ENCODE measurements around the gene PLCG2.

Gene PLCG2

DNA sequence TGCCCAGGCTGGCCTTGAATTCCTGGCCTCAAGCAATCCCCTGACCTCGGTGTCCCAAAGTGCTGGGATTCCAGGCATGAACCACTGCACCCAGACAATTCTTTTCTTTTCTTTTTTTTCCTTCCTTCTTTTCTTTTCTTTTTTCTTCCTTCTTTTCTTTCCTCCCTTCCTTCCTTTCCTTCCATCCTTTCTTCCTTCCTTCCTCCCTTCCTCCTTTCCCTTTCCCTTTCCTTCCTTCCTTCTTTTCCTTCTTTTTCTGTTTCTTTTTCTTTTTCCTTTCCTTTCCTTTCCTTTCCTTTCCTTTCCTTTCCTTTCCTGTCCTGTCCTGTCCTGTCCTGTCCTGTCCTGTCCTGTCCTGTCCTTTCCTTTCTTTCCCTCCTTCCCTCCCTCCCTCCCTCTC, 44.6 kb downstream of the PLCG2 start:
- TF ChIP-seq, protein P1, sequence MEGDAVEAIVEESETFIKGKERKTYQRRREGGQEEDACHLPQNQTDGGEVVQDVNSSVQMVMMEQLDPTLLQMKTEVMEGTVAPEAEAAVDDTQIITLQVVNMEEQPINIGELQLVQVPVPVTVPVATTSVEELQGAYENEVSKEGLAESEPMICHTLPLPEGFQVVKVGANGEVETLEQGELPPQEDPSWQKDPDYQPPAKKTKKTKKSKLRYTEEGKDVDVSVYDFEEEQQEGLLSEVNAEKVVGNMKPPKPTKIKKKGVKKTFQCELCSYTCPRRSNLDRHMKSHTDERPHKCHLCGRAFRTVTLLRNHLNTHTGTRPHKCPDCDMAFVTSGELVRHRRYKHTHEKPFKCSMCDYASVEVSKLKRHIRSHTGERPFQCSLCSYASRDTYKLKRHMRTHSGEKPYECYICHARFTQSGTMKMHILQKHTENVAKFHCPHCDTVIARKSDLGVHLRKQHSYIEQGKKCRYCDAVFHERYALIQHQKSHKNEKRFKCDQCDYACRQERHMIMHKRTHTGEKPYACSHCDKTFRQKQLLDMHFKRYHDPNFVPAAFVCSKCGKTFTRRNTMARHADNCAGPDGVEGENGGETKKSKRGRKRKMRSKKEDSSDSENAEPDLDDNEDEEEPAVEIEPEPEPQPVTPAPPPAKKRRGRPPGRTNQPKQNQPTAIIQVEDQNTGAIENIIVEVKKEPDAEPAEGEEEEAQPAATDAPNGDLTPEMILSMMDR (IDR thresholded peaks at IDR 0.05), result no peak
- TF ChIP-seq ZFX (IDR thresholded peaks at IDR 0.05; ENCODE audit: borderline replicate concordance), result no peak
- no peak overlapping the region for H3K27ac ChIP-seq

DNA sequence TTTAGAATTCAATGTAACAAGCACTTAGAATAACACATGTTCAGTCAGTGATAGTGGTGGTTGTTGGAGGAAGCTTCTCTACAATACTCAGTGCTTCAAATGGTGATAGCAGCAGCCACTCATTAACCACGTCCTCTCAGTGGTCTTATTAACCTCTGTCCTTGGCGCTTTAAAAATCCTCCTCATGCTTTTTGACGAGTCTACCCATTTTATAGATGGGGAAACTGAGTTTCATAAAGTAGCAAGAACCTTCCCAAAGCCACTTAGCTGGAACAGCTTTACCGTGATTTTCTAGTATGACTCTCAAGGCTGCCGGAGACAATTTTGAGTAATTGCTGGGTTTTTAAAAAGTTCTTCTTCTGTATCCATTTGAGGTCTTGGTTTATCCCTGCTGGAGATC, 47.4 kb downstream of the PLCG2 start:
- no peak overlapping the region for H3K27ac ChIP-seq
- TF ChIP-seq, protein P1 (IDR thresholded peaks at IDR 0.05), result no peak
- TF ChIP-seq ZFX (IDR thresholded peaks at IDR 0.05; ENCODE audit: borderline replicate concordance), result no peak

DNA sequence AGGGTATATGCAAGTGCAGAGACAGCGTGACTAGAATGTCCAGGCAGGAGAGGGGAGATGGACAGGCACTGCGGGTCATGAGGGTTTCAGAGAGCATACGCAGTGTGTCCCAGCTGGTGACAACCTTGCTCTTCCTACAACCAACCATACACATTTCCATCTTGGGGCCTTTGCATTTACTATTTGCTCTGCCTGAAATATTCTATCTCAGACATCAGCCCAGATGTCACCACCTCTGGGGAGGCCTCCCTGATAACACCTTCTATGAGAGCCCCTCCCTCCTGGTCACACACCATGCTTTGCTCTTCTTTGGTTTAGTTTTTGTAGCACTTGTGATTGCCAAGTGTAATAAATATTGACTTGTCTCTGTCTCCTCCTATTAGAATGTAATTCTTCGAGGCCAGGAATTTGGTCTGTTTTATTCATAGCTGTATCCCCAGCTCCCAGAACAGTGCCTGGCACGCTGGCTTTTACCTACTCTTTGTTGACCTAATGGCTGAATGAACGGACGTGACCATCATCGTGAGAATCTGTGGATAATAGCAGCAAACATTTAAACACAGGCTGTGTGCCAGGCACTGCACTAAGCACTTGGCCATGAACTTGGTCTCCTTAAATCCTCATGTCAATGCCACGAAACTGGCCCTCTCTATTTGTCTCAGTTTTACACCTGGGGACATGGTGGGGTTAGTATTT, 51.9 kb downstream of the PLCG2 start:
- H3K27ac ChIP-seq, result no peak overlapping the region

DNA sequence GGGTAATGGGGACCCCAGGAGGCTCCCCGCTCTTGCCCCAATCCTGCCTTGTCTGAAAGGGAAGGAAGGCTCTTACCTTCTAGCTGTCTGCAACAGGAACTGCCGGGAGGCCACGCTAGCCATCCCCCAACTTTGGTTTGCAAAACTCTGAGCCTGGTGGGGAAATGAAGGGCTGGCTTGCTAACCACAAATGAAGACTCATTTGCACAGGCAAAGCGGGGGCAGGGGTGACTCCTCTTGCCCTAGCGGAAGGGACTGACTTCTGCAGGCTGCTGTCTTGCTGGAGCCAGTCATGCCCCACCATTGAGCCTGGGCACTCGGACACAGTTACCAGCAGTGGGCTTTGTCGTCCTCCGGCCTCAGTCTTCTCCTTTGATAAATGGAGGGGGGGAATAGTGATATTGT, 52.6 kb downstream of the PLCG2 start:
- H3K27ac ChIP-seq, result no peak overlapping the region
- TF ChIP-seq ZFX (IDR thresholded peaks at IDR 0.05; ENCODE audit: borderline replicate concordance), result no peak
- TF ChIP-seq, protein P1 (IDR thresholded peaks at IDR 0.05), result no peak

More for the DNA sequence above, 51.9 kb downstream of the PLCG2 start:
- TF ChIP-seq, protein P1 (IDR thresholded peaks at IDR 0.05), result no peak
- TF ChIP-seq ZFX (IDR thresholded peaks at IDR 0.05; ENCODE audit: borderline replicate concordance), result no peak

DNA sequence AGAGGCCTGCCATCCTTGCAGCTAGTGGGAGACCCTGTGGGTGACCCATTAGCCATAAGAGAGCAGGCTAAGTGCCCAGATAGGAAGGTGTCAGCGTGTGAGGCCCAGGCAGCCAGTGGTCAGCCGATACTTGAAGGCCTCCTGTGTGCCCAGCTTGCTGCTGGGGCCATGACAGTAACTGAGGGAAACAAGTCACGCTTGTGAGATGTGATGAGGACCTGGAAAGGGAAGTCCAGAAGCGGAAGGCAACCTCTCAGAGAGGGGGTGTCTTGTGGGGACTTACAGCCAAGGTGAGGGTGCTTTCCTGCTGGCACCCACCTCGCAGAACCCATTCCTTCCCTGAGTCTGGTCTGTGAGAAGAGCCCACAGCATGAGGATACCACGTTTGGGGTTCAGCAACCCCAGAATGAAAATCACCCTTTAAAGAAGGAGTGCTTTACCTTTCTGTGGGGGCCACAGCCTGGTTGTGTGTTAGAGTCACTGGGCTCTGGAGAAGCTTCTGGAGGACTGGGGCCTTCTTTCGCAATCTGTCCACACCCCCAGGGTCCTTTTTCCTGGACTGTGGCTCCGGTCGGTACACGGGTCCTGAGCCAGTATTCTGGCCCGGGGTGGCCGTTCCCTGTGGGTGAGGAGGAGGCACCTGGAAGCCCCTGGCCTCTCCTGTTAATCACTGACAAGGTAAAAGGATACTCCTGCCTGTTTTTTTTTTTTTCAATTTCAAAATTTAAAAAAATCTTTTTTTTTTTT, 53.9 kb downstream of the PLCG2 start:
- no peak overlapping the region for H3K27ac ChIP-seq
- TF ChIP-seq, protein P1 (IDR thresholded peaks at IDR 0.05), result no peak

DNA sequence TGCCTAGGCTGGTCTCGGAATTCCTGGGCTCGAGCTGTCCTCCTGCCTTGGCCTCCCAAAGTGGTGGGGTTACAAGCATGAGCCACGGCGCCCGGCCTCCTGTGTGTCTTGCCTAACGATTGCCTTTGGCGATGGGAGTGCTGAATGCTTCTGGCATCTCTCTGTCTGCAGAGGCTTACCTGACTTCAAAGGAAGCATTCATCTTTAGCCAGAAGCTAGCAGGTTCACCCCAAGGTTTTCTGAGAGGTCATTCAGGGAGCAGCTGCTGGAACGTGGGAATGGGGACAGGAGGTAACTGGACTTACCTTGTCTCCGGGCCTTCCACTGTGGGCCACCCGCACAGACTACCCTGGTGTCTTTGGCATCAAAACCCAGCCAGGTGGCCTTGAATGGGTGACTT, 54.7 kb downstream of the PLCG2 start:
- H3K27ac ChIP-seq, result no peak overlapping the region

More for the DNA sequence above, 54.7 kb downstream of the PLCG2 start:
- TF ChIP-seq, protein P1 (IDR thresholded peaks at IDR 0.05), result no peak
- no peak for TF ChIP-seq ZFX (IDR thresholded peaks at IDR 0.05; ENCODE audit: borderline replicate concordance)
